Measurements from ENCODE around the gene CA7.
A peak's percentile ranks its signal among the peaks of the same experiment; 100 is the strongest.

CA7 gene

GRCh38 chr16:66844342-66845079 is at the start of gene CA7:
TSS of gene CA7 (plus strand) at chr16:66844414. CDS start at chr16:66844488, 74 bp downstream.
- DNase-seq: peak; percentile 24

GRCh38 chr16:66798161-66798560 is 46.1 kb upstream of the CA7 start:
- no peak for DNase-seq

GRCh38 chr16:66800856-66801255 is 43.4 kb upstream of the CA7 start:
- no peak for DNase-seq

GRCh38 chr16:66801320-66802105 is 42.7 kb upstream of the CA7 start, which contains the start of gene TERB1:
TSS of gene TERB1 (minus strand) at chr16:66801584. CDS start at chr16:66796798, 4,786 bp downstream.
- DNase-seq: no peak

GRCh38 chr16:66802159-66802558 is 42.1 kb upstream of the CA7 start:
- DNase-seq: no peak

- no peak for DNase-seq
Observed at GRCh38 chr16:66809765-66810164, 34.4 kb upstream of the CA7 start.

GRCh38 chr16:66810391-66810790 is 33.8 kb upstream of the CA7 start:
- DNase-seq: no peak

GRCh38 chr16:66811043-66811442 is 33.2 kb upstream of the CA7 start:
- no peak for DNase-seq

GRCh38 chr16:66814734-66815133 is 29.5 kb upstream of the CA7 start:
- no peak for DNase-seq

- DNase-seq: no peak
Observed at GRCh38 chr16:66824006-66824405, 20.2 kb upstream of the CA7 start.

- peak; percentile 94 for DNase-seq
Observed at GRCh38 chr16:66830422-66831404, 13.5 kb upstream of the CA7 start, which contains the start of gene NAE1. TSS of gene NAE1 (minus strand) at chr16:66830976. CDS start at chr16:66830899, 77 bp downstream.

GRCh38 chr16:66832190-66832589 is 12.0 kb upstream of the CA7 start:
- peak; percentile 6 for DNase-seq

GRCh38 chr16:66832661-66833305 is 11.4 kb upstream of the CA7 start:
- peak; percentile 6 for DNase-seq

- no peak for DNase-seq
Observed at GRCh38 chr16:66834746-66835145, 9.5 kb upstream of the CA7 start.

- DNase-seq: no peak
Observed at GRCh38 chr16:66840883-66841282, 3.3 kb upstream of the CA7 start.

GRCh38 chr16:66841366-66841765 is 2.8 kb upstream of the CA7 start:
- DNase-seq: peak; percentile 9

- peak; percentile 25 for DNase-seq
Observed at GRCh38 chr16:66842765-66843164, 1.4 kb upstream of the CA7 start.

- DNase-seq: peak; percentile 6
Observed at GRCh38 chr16:66843191-66843590, 1.0 kb upstream of the CA7 start.

- no peak for DNase-seq
Observed at GRCh38 chr16:66844009-66844341, 239 bp upstream of the CA7 start.

GRCh38 chr16:66845080-66845410 is 831 bp downstream of the CA7 start:
- DNase-seq: no peak

- DNase-seq: peak; percentile 26
Observed at GRCh38 chr16:66845791-66846221, 1.6 kb downstream of the CA7 start.

- peak; percentile 2 for DNase-seq
Observed at GRCh38 chr16:66846266-66846665, 2.1 kb downstream of the CA7 start.

Data from activated CD4-positive, CD25-positive, alpha-beta regulatory T cell treated with anti-CD3 and anti-CD28 coated beads, Interleukin-2, amount 50 U/mL, for 72 hours (primary cell).